ENCODE data around the gene SOX6. TPM values are rescaled to one million over a fixed set of nuclear protein-coding genes. Genes with fewer than 3 reads are reported as not detected.

Gene SOX6
- total RNA-seq, 1 donor from 2014 or later = 7.6 TPM

DNA sequence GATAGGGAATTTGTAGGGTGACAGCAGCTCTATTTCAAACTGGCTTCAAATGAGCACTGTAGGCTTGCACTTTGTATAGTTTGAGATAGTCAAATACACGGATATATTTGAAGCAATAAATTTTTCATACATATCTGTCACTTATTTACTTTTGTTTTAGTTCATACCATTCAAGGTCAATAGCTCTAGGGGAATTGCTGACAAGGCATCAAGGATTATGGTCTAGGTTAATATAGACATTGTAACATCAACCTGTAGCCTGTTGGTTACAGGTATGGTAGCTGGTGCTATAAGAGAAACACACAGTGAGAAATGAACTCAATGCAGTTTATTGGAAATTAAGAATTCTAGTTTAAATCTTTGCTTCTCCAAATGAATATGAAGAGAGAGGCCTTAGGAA is 267.6 kb downstream of the SOX6 start:
- H3K4me1 ChIP-seq = peaks cover 56% of the 10 kb centered on the region
- H3K27ac Mint-ChIP-seq = no peak overlapping the region
- TF ChIP-seq EZH2 (IDR thresholded peaks at IDR 0.05) = no peak
- TF ChIP-seq, protein P1, sequence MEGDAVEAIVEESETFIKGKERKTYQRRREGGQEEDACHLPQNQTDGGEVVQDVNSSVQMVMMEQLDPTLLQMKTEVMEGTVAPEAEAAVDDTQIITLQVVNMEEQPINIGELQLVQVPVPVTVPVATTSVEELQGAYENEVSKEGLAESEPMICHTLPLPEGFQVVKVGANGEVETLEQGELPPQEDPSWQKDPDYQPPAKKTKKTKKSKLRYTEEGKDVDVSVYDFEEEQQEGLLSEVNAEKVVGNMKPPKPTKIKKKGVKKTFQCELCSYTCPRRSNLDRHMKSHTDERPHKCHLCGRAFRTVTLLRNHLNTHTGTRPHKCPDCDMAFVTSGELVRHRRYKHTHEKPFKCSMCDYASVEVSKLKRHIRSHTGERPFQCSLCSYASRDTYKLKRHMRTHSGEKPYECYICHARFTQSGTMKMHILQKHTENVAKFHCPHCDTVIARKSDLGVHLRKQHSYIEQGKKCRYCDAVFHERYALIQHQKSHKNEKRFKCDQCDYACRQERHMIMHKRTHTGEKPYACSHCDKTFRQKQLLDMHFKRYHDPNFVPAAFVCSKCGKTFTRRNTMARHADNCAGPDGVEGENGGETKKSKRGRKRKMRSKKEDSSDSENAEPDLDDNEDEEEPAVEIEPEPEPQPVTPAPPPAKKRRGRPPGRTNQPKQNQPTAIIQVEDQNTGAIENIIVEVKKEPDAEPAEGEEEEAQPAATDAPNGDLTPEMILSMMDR (IDR thresholded peaks at IDR 0.05) = no peak
- no peak for TF ChIP-seq EZH2phosphoT487 (IDR thresholded peaks at IDR 0.05)
- no peaks in the 10 kb centered on the region for H3K9me3 ChIP-seq (ENCODE audit: low read depth)
- no peaks in the 10 kb centered on the region for H3K9me3 Mint-ChIP-seq
- H3K27me3 ChIP-seq = peaks cover 10% of the 10 kb centered on the region
- H3K4me2 ChIP-seq = no peak overlapping the region
- H3K36me3 Mint-ChIP-seq = no peaks in the 10 kb centered on the region
- no peaks in the 10 kb centered on the region for H3K27me3 Mint-ChIP-seq (ENCODE audit: insufficient read depth, low read depth)
- peaks cover 27% of the 10 kb centered on the region for H3K4me1 Mint-ChIP-seq
- H3K36me3 ChIP-seq = no peaks in the 10 kb centered on the region
- peaks cover 9% of the 10 kb centered on the region for H3F3A ChIP-seq (ENCODE audit: low read depth)
- H3K9ac ChIP-seq = no peak overlapping the region
- H3K79me2 ChIP-seq (ENCODE audit: low read depth) = no peaks in the 10 kb centered on the region
- no peak overlapping the region for H2AFZ ChIP-seq (replicated peaks)
- no peak overlapping the region for H3K4me3 Mint-ChIP-seq
- H3K4me3 ChIP-seq = no peak overlapping the region
- peaks cover 3% of the 10 kb centered on the region for H4K20me1 ChIP-seq (ENCODE audit: low read depth)
- no peak overlapping the region for H3K27ac ChIP-seq
- DNase-seq (ENCODE audit: low spot score) = no peak

DNA sequence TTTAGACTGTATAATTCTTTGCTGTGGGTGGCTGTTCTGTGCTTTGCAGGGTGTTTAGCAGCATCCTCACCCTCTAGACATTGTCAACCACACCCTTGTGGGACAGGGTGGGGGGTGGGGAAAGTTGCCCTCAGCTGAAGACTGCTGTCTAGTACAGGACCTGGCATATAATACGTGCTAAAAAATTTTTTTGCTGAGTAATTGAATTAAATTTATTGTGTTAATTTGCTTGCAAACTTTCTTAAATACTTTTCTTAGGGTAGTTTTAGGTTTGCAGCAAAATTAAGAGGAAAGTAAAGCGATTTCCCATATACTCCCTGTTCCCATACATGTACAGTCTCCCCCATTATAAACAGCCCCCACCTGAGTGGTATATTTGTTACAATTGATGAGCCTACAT is 268.5 kb downstream of the SOX6 start:
- TF ChIP-seq, protein P1 (IDR thresholded peaks at IDR 0.05) = no peak
- TF ChIP-seq EZH2 (IDR thresholded peaks at IDR 0.05) = no peak
- TF ChIP-seq EZH2phosphoT487 (IDR thresholded peaks at IDR 0.05) = no peak
- Histone ChIP-seq H3K9ac (no peak overlapping the region), H3F3A (ENCODE audit: low read depth) (peaks cover 9% of the 10 kb centered on the region), H2AFZ (replicated peaks) (no peak overlapping the region), H3K27me3 (peaks cover 14% of the 10 kb centered on the region), H3K9me3 (ENCODE audit: low read depth) (no peaks in the 10 kb centered on the region), H3K4me3 (no peak overlapping the region), H3K79me2 (ENCODE audit: low read depth) (no peaks in the 10 kb centered on the region), H3K4me1 (peaks cover 54% of the 10 kb centered on the region), H3K4me2 (no peak overlapping the region), H3K27ac (no peak overlapping the region), H3K36me3 (no peaks in the 10 kb centered on the region), H4K20me1 (ENCODE audit: low read depth) (peaks cover 3% of the 10 kb centered on the region)
- no peak overlapping the region for H3K27ac Mint-ChIP-seq
- DNase-seq (ENCODE audit: low spot score) = no peak
- H3K9me3 Mint-ChIP-seq = no peaks in the 10 kb centered on the region
- H3K27me3 Mint-ChIP-seq (ENCODE audit: insufficient read depth, low read depth) = no peaks in the 10 kb centered on the region
- peaks cover 33% of the 10 kb centered on the region for H3K4me1 Mint-ChIP-seq
- no peak overlapping the region for H3K4me3 Mint-ChIP-seq
- H3K36me3 Mint-ChIP-seq = no peaks in the 10 kb centered on the region

DNA sequence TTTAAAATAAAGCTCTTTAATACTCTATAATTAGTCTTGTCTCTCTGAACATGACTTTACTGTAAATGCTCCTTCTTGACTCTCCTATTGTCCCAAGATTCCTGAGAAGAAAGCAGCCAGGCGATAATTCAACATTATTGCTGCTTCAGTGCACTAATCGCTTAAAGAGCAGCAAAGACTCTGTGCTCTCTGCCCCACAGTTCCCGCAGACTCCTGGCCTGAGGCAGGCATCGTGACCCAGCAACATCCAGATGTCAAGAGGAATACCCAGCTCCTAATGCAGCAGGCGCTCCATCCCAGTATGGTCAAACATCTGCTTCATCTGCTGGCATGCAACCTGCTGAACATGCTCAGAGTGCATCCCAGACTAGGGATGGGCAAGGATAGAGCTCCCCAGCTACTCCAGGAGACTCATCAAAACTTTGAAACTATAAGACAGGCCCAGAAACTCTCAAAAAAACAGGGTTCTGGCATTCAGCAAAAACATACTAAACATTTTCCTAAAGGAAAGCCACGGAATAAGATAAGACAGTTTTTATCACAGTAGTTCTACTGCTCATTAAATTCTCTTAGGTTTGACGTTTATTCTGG is 270.0 kb downstream of the SOX6 start:
- no peak overlapping the region for H3K4me3 ChIP-seq
- H3K27ac ChIP-seq = peak overlapping the region; percentile 40
- peaks cover 60% of the 10 kb centered on the region for H3K4me1 ChIP-seq
- no peaks in the 10 kb centered on the region for H3K36me3 ChIP-seq
- H2AFZ ChIP-seq (replicated peaks) = no peak overlapping the region
- Mint-ChIP-seq H3K27ac (peak overlapping the region; percentile 73), H3K4me3 (peak overlapping the region; percentile 11), H3K4me1 (peaks cover 45% of the 10 kb centered on the region), H3K9me3 (no peaks in the 10 kb centered on the region), H3K36me3 (no peaks in the 10 kb centered on the region), H3K27me3 (ENCODE audit: insufficient read depth, low read depth) (no peaks in the 10 kb centered on the region)
- peak; percentile 95 for DNase-seq (ENCODE audit: low spot score)
- no peaks in the 10 kb centered on the region for H3K9me3 ChIP-seq (ENCODE audit: low read depth)
- peak overlapping the region; percentile 64 for H3K4me2 ChIP-seq
- peaks cover 3% of the 10 kb centered on the region for H4K20me1 ChIP-seq (ENCODE audit: low read depth)
- TF ChIP-seq, protein P1 (IDR thresholded peaks at IDR 0.05) = no peak
- TF ChIP-seq EZH2phosphoT487 (IDR thresholded peaks at IDR 0.05) = peak; percentile 43
- no peak for TF ChIP-seq EZH2 (IDR thresholded peaks at IDR 0.05)
- peaks cover 17% of the 10 kb centered on the region for H3K27me3 ChIP-seq
- H3K79me2 ChIP-seq (ENCODE audit: low read depth) = no peaks in the 10 kb centered on the region
- H3F3A ChIP-seq (ENCODE audit: low read depth) = peaks cover 9% of the 10 kb centered on the region
- H3K9ac ChIP-seq = no peak overlapping the region
